CD4-positive, alpha-beta T cell treated with Interleukin-6 at 100 ng/mL for 8 hours (primary cell): ENCODE results near the gene BRIP1.
"Not testable (repeated sequence)": the region's sequence is repeated elsewhere in the genome, so short reads cannot be mapped to it uniquely, and the experiment has no call there.

ENCODE experiments used
- DNase-seq: peaks from one replicate; pipeline ENCODE4 v3.0.0-alpha.2; 2020; ENCODE audit warnings: mixed read lengths, low spot score

The BRIP1 gene

GRCh38 chr17:61863801-61864126 is 436 bp upstream of the BRIP1 start:
- no peak for DNase-seq

- no peak for DNase-seq
These were observed 1.2 kb downstream of the BRIP1 start for GRCh38 chr17:61862105-61862574.

- not testable (repeated sequence) for DNase-seq
These were observed 2.9 kb downstream of the BRIP1 start for GRCh38 chr17:61860397-61860796.

- DNase-seq = no peak
These were observed 7.3 kb downstream of the BRIP1 start for GRCh38 chr17:61856035-61856434.

- DNase-seq = no peak
These were observed 10.5 kb downstream of the BRIP1 start for GRCh38 chr17:61852857-61853256.

- no peak for DNase-seq
These were observed 13.7 kb downstream of the BRIP1 start for GRCh38 chr17:61849674-61850073.

- DNase-seq = no peak
These were observed 14.4 kb downstream of the BRIP1 start for GRCh38 chr17:61848896-61849295.

- no peak for DNase-seq
These were observed 15.1 kb downstream of the BRIP1 start for GRCh38 chr17:61848247-61848646.

GRCh38 chr17:61847659-61848058 is 15.7 kb downstream of the BRIP1 start:
- DNase-seq = no peak

- no peak for DNase-seq
These were observed 16.5 kb downstream of the BRIP1 start for GRCh38 chr17:61846761-61847375.

GRCh38 chr17:61846088-61846487 is 17.2 kb downstream of the BRIP1 start:
- DNase-seq = no peak

- no peak for DNase-seq
These were observed 19.9 kb downstream of the BRIP1 start for GRCh38 chr17:61843435-61843834.

GRCh38 chr17:61842899-61843298 is 20.4 kb downstream of the BRIP1 start:
- DNase-seq = no peak

- DNase-seq = no peak
These were observed 24.0 kb downstream of the BRIP1 start for GRCh38 chr17:61839300-61839786.

- peak; percentile 24 for DNase-seq
These were observed 25.9 kb downstream of the BRIP1 start for GRCh38 chr17:61837175-61838051.

GRCh38 chr17:61836266-61837174 is 26.8 kb downstream of the BRIP1 start:
- DNase-seq = no peak

- no peak for DNase-seq
These were observed 27.7 kb downstream of the BRIP1 start for GRCh38 chr17:61835606-61836005.

GRCh38 chr17:61834610-61835009 is 28.7 kb downstream of the BRIP1 start:
- DNase-seq = no peak

GRCh38 chr17:61833536-61834193 is 29.7 kb downstream of the BRIP1 start:
- no peak for DNase-seq

GRCh38 chr17:61832463-61832862 is 30.9 kb downstream of the BRIP1 start:
- no peak for DNase-seq

GRCh38 chr17:61831099-61831498 is 32.2 kb downstream of the BRIP1 start:
- DNase-seq = no peak

GRCh38 chr17:61828694-61829093 is 34.6 kb downstream of the BRIP1 start:
- no peak for DNase-seq
